ENCODE results near the gene HIVEP3. TPM values are rescaled to one million over a fixed set of nuclear protein-coding genes. Genes with fewer than 3 reads are reported as not detected.

The HIVEP3 gene
- total and polyA plus RNA-seq, 2 donors (not counting 1 experiment from before 2014, with no cell fraction given) = 2.0 to 5.1 TPM

DNA sequence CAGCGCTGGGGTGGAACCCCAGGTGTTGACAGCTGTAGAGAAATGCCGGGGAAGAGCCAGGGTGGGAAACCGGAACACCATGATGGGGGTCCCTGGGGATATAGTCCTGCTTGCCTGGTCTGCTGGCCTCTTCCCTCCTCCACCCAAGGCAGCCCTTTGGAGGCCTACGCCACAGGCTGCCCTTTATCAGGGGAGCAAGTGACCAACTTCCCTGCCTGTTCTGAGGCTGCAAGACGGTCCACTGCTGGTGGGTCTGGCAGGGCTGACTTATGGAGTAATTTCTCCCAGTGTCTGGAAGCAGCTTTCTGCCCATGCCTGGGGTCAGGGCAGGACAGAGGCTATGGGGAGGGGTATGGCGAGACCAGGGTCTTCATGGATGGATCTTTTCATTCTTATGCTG lies 383.4 kb downstream of the HIVEP3 start:
- no peaks in the 10 kb centered on the region for H4K20me1 ChIP-seq (ENCODE audit: control insufficient read depth, insufficient read depth, low read length, poor library complexity, severe bottlenecking)
- no peak overlapping the region for H3K9ac ChIP-seq (ENCODE audit: low read length)

More for the DNA sequence above, 383.4 kb downstream of the HIVEP3 start:
- no peak overlapping the region for H3K27ac ChIP-seq (ENCODE audit: low read length in 2 of 2)
- no peak for ATAC-seq (ENCODE audit: low read depth)
- peaks cover 42% of the 10 kb centered on the region for H3K4me1 Mint-ChIP-seq
- TF ChIP-seq, protein P1, sequence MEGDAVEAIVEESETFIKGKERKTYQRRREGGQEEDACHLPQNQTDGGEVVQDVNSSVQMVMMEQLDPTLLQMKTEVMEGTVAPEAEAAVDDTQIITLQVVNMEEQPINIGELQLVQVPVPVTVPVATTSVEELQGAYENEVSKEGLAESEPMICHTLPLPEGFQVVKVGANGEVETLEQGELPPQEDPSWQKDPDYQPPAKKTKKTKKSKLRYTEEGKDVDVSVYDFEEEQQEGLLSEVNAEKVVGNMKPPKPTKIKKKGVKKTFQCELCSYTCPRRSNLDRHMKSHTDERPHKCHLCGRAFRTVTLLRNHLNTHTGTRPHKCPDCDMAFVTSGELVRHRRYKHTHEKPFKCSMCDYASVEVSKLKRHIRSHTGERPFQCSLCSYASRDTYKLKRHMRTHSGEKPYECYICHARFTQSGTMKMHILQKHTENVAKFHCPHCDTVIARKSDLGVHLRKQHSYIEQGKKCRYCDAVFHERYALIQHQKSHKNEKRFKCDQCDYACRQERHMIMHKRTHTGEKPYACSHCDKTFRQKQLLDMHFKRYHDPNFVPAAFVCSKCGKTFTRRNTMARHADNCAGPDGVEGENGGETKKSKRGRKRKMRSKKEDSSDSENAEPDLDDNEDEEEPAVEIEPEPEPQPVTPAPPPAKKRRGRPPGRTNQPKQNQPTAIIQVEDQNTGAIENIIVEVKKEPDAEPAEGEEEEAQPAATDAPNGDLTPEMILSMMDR (IDR thresholded peaks at IDR 0.05) = no peak
- no peak for TF ChIP-seq EZH2 (IDR thresholded peaks at IDR 0.05; ENCODE audit: borderline replicate concordance, insufficient read depth, low read depth, low read length, poor library complexity, severe bottlenecking)
- no peak overlapping the region for H3K4me2 ChIP-seq (replicated peaks; ENCODE audit: low read depth, low read length, poor library complexity, severe bottlenecking)
- CTCF ChIA-PET = no interaction called here
- H3K36me3 ChIP-seq (replicated peaks in 1 of 2; ENCODE audit: control extremely low read depth in 1 of 2, control insufficient read depth in 1 of 2, extremely low read depth in 1 of 2, insufficient read depth in 2 of 2, low read length in 1 of 2) = no peaks in the 10 kb centered on the region
- H3K27ac Mint-ChIP-seq = no peak overlapping the region
- no peaks in the 10 kb centered on the region for H3K9me3 ChIP-seq (ENCODE audit: control extremely low read depth in 1 of 3, control insufficient read depth in 2 of 3, insufficient read depth in 1 of 3, low read length in 2 of 3)
- no peaks in the 10 kb centered on the region for H3K27me3 ChIP-seq (replicated peaks in 1 of 4; ENCODE audit: control extremely low read depth in 1 of 4, control insufficient read depth in 3 of 4, insufficient read depth in 4 of 4, low read length in 3 of 4)
- no peak for DNase-seq
- peaks cover 10% of the 10 kb centered on the region for H3K79me2 ChIP-seq (ENCODE audit: control insufficient read depth, insufficient read depth, low read length)
- H2AFZ ChIP-seq (ENCODE audit: insufficient read depth, low read depth, low read length, poor library complexity, severe bottlenecking) = no peak overlapping the region
- no peak overlapping the region for H3K4me3 Mint-ChIP-seq
- H3K4me3 ChIP-seq (ENCODE audit: control extremely low read depth in 1 of 5, extremely low read depth in 1 of 5, insufficient read depth in 1 of 5, low read depth in 2 of 5, low read length in 4 of 5) = no peak overlapping the region
- intact Hi-C loops (cut with micrococcal nuclease) = no loop called here
- POLR2A ChIA-PET = no interaction called here
- 100% methylated on average over 5 of the region's 6 CpGs for WGBS (ENCODE audit: insufficient coverage)
- H3K27me3 Mint-ChIP-seq = no peaks in the 10 kb centered on the region
- no peaks in the 10 kb centered on the region for H3K9me3 Mint-ChIP-seq (ENCODE audit: insufficient read depth)
- peaks cover 22 to 29% of the 10 kb centered on the region in 2 donors for H3K4me1 ChIP-seq (ENCODE audit: control insufficient read depth in 2 of 2, insufficient read depth in 2 of 2, low read length in 2 of 2)
